ENCODE measurements around the gene NGEF. TPM values are rescaled to one million over a fixed set of nuclear protein-coding genes. Genes with fewer than 3 reads are reported as not detected.

Gene NGEF
- total and polyA plus RNA-seq, 9 of the 15 experiments (the other 6 are each of a cell fraction or from before 2014, with no cell fraction given) = 0.07 to 0.17 (median 0.09) TPM; not detected in 6

- in situ Hi-C loops (cut with MboI) = loop anchor here (10.0 kb wide), 1 partner anchor 405 kb away; no protein-coding TSS in a partner anchor
- Histone ChIP-seq H3K27me3 (ENCODE audit: control insufficient read depth in 2 of 2, insufficient read depth in 2 of 2, low read length in 2 of 2) (no peaks in the 10 kb centered on the region), H2AFZ (ENCODE audit: low read depth, low read length) (no peak overlapping the region), H3K27ac (ENCODE audit: extremely low read depth, low read depth, low read length) (no peak overlapping the region), H4K20me1 (replicated peaks; ENCODE audit: control insufficient read depth, insufficient read depth, low read length) (no peaks in the 10 kb centered on the region), H3K4me3 (no peak overlapping the region), H3K4me1 (replicated peaks in 1 of 2; ENCODE audit: control insufficient read depth in 2 of 2, insufficient read depth in 2 of 2, low read length in 2 of 2) (no peaks in the 10 kb centered on the region), H3K4me2 (ENCODE audit: insufficient read depth, low read length) (no peak overlapping the region), H3K9me1 (ENCODE audit: control insufficient read depth, insufficient read depth, low read length) (no peaks in the 10 kb centered on the region), H3K36me3 (ENCODE audit: control insufficient read depth, insufficient read depth, low read length) (peaks cover 45% of the 10 kb centered on the region; the same call in 2 of the 3 replicates), H3K79me2 (ENCODE audit: control insufficient read depth, insufficient read depth, low read length) (no peaks in the 10 kb centered on the region), H3K9ac (ENCODE audit: insufficient read depth in 1 of 2, low read depth in 2 of 2, low read length in 2 of 2) (no peak overlapping the region), H3K9me3 (replicated peaks; ENCODE audit: control insufficient read depth, insufficient read depth, low read depth, low read length) (no peaks in the 10 kb centered on the region)
- BruUV-seq (replicated peaks) = no TSS peak
- WGBS (ENCODE audit: insufficient coverage, low coverage, missing lambda C conversion rate) = 94% methylated on average over 4 of the region's 4 CpGs
- DNase-seq (ENCODE audit: extremely low read depth in 1 of 4, low spot score in 3 of 4) = no peak
- FAIRE-seq = no peak
- no peak for ATAC-seq
- ChIA-PET CTCF (ENCODE audit: low intra/inter-chr PET ratio) (no interaction called here), POLR2A (interaction anchor here (0.5 kb wide), 1 partner anchor 430 kb away, joined by 3 read pairs; no protein-coding TSS in a partner anchor)
- intact Hi-C loops (cut with micrococcal nuclease) = loop anchor here (10.0 kb wide), 1 partner anchor 165 kb away; no protein-coding TSS in a partner anchor
- TF ChIP-seq, protein P1, sequence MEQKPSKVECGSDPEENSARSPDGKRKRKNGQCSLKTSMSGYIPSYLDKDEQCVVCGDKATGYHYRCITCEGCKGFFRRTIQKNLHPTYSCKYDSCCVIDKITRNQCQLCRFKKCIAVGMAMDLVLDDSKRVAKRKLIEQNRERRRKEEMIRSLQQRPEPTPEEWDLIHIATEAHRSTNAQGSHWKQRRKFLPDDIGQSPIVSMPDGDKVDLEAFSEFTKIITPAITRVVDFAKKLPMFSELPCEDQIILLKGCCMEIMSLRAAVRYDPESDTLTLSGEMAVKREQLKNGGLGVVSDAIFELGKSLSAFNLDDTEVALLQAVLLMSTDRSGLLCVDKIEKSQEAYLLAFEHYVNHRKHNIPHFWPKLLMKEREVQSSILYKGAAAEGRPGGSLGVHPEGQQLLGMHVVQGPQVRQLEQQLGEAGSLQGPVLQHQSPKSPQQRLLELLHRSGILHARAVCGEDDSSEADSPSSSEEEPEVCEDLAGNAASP (IDR thresholded peaks at IDR 0.05) = no peak
- TF ChIP-seq ZNF23 (CRISPR knock-in tag; IDR thresholded peaks at IDR 0.05) (no peak), NR2C1 (IDR thresholded peaks at IDR 0.05) (no peak), NR2C1 (tag; IDR thresholded peaks at IDR 0.05) (no peak), ZNF316 (IDR thresholded peaks at IDR 0.05) (no peak), CCAR2 (IDR thresholded peaks at IDR 0.05; ENCODE audit: low read depth, low read length) (no peak), HDAC6 (IDR thresholded peaks at IDR 0.05; ENCODE audit: low read depth, low read length) (no peak), BRD9 (IDR thresholded peaks at IDR 0.05; ENCODE audit: low read depth, partially characterized antibody) (no peak), SRF (CRISPR knock-in tag; IDR thresholded peaks at IDR 0.05) (no peak), RBM39 (optimal IDR thresholded peaks at IDR 0.05; ENCODE audit: low read depth, low read length) (no peak), PPARD (CRISPR knock-in tag; IDR thresholded peaks at IDR 0.05) (no peak), DDX20 (tag; IDR thresholded peaks at IDR 0.05; ENCODE audit: low read depth) (no peak), ASH1L (IDR thresholded peaks at IDR 0.05; ENCODE audit: borderline replicate concordance, low read depth, partially characterized antibody) (no peak), CREB1 (IDR thresholded peaks at IDR 0.05) (no peak), CREB1 (CRISPR knock-in tag; IDR thresholded peaks at IDR 0.05) (no peak), TAF15 (IDR thresholded peaks at IDR 0.05; ENCODE audit: low read depth, low read length) (no peak)
- TF ChIP-seq, protein P2, sequence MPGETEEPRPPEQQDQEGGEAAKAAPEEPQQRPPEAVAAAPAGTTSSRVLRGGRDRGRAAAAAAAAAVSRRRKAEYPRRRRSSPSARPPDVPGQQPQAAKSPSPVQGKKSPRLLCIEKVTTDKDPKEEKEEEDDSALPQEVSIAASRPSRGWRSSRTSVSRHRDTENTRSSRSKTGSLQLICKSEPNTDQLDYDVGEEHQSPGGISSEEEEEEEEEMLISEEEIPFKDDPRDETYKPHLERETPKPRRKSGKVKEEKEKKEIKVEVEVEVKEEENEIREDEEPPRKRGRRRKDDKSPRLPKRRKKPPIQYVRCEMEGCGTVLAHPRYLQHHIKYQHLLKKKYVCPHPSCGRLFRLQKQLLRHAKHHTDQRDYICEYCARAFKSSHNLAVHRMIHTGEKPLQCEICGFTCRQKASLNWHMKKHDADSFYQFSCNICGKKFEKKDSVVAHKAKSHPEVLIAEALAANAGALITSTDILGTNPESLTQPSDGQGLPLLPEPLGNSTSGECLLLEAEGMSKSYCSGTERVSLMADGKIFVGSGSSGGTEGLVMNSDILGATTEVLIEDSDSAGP (CRISPR knock-in tag; IDR thresholded peaks at IDR 0.05) = no peak
- TF ChIP-seq, protein P3, sequence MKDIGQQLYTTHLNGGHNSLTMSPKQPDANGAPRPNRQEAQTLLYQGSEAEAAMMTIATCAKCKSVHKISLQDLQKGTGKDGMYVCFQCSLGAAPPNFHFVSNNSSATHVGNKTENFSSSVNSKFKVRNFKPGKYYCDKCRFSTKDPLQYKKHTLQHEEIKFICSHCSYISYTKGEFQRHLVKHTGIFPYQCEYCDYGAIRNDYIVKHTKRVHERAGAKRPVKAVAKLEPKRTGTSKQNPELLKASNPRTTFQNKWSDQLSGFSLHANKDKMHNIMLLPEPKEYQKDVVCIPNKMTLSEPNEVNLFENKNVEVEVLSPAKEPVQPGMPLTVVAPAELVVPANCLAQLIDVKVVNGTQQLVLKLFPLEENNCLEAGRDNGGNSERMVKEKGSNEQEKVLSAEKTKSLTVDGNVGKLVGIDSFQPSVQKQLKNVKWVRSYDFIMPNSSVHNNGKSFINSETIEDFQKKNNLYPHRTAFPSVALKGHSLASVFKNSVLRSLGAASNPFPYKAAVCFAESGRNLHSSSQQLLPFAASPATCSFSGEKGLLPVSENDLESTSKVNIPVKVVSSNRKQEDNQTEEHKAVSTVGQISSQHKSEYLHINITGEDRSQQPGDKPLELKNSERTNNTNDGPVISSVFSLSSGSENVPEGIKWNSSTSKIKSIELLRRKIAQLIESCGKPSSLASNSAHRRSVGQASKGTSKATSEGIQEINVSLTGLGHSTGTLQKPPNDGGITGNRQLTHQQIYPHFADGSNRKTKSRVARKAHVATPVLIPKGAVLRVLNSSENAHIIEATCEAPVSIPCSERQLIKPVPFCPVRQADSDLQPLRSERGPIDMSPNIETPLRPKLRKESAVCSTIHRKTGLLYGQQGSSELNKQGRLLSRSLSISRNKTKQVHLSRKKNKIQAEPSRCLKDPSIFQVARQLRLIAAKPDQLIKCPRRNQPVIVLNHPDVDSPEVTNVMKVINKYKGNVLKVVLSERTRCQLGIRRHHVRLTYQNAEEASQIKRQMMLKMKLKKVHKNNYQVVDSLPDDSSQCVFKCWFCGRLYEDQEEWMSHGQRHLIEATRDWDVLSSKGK (CRISPR knock-in tag; IDR thresholded peaks at IDR 0.05) = no peak
Measured at GRCh38 chr2:232859385-232859916, 153.6 kb downstream of the NGEF start.

All from K562 (cell line).